Lower lobe of right lung (tissue), 2 donors: Measurements from ENCODE around the gene DZIP1. TPM values are rescaled to one million over a fixed set of nuclear protein-coding genes. Genes with fewer than 3 reads are reported as not detected.

ENCODE experiments used
- ATAC-seq, 2 donors: fragments of 200-7000 bp; cut with Tn5 transposase; one replicate each; pipeline ENCODE4 v1.9.1; 2020 to 2022; ENCODE audit warnings: mild to moderate bottlenecking in 2 of 2, moderate library complexity in 2 of 2
- DNase-seq: peaks from one replicate; pipeline ENCODE4 v3.0.0-alpha.2; 2020
- H3K27ac ChIP-seq: fragments of 200-600 bp; one replicate; pipeline ENCODE4 v1.8.0; 2022
- H3K27me3 ChIP-seq: fragments of 200-600 bp; one replicate; pipeline ENCODE4 v1.8.0; 2022; ENCODE audit warnings: low read depth
- H3K36me3 ChIP-seq: fragments of 200-600 bp; one replicate; pipeline ENCODE4 v1.8.0; 2022; ENCODE audit warnings: mild to moderate bottlenecking
- H3K4me1 ChIP-seq: fragments of 200-600 bp; one replicate; pipeline ENCODE4 v1.8.0; 2022
- H3K4me3 ChIP-seq: fragments of 200-600 bp; one replicate; pipeline ENCODE4 v1.8.0; 2022; ENCODE audit warnings: mild to moderate bottlenecking
- H3K9me3 ChIP-seq: fragments of 200-600 bp; one replicate; pipeline ENCODE4 v1.8.0; 2022
- CTCF ChIP-seq: fragments of 200-600 bp; IDR thresholded peaks from one replicate; pipeline ENCODE4 v1.8.0; 2022; ENCODE audit warnings: antibody characterized with exemption, mild to moderate bottlenecking
- intact Hi-C: fragments of 100-400 bp; cut with DNase I; formaldehyde crosslinking; loops from one replicate; pipeline ENCODE4 v1.11.0; 2022
- total RNA-seq: library from RNA; stranded (reverse); fragmentation: NEBNext Ultra II Directional; extraction: Animal tissue kit (Norgen Biotek cat#: 25700); gene quantifications from one replicate; pipeline ENCODE4 v1.2.1, GENCODE V29; 2021
- donor health status: DM: no; HTN: yes; CAD: no; lungs with severe emphysema.

DZIP1 gene
- total RNA-seq, 1 donor from 2014 or later: 9.0 TPM

GRCh38 chr13:95607366-95607765 is 37.1 kb downstream of the DZIP1 start:
- Histone ChIP-seq H3K27ac (no peak overlapping the region), H3K9me3 (no peaks in the 10 kb centered on the region), H3K36me3 (no peaks in the 10 kb centered on the region), H3K27me3 (no peaks in the 10 kb centered on the region), H3K4me3 (no peak overlapping the region), H3K4me1 (no peaks in the 10 kb centered on the region)
- no peak for ATAC-seq
- DNase-seq: no peak
- TF ChIP-seq CTCF: no peak
- intact Hi-C loops: no loop called here

GRCh38 chr13:95605448-95606125 is 38.9 kb downstream of the DZIP1 start:
- no peaks in the 10 kb centered on the region for H3K9me3 ChIP-seq
- no peaks in the 10 kb centered on the region for H3K36me3 ChIP-seq
- no peak for TF ChIP-seq CTCF
- no peak overlapping the region for H3K27ac ChIP-seq
- no peaks in the 10 kb centered on the region for H3K27me3 ChIP-seq
- intact Hi-C loops: no loop called here
- DNase-seq: no peak
- no peak overlapping the region for H3K4me3 ChIP-seq
- no peak for ATAC-seq
- H3K4me1 ChIP-seq: no peaks in the 10 kb centered on the region

- Histone ChIP-seq H3K4me1 (no peaks in the 10 kb centered on the region), H3K36me3 (no peaks in the 10 kb centered on the region), H3K4me3 (no peak overlapping the region), H3K9me3 (no peaks in the 10 kb centered on the region), H3K27me3 (no peaks in the 10 kb centered on the region), H3K27ac (no peak overlapping the region)
- TF ChIP-seq CTCF: no peak
- intact Hi-C loops: no loop called here
- DNase-seq (no peak), ATAC-seq (no peak)
Measured at GRCh38 chr13:95604556-95604915, 40.0 kb downstream of the DZIP1 start.

- no peaks in the 10 kb centered on the region for H3K4me1 ChIP-seq
- intact Hi-C loops: no loop called here
- no peak overlapping the region for H3K27ac ChIP-seq
- no peaks in the 10 kb centered on the region for H3K36me3 ChIP-seq
- TF ChIP-seq CTCF: no peak
- no peak overlapping the region for H3K4me3 ChIP-seq
- no peaks in the 10 kb centered on the region for H3K27me3 ChIP-seq
- ATAC-seq: peak; percentile 66 to 76
- H3K9me3 ChIP-seq: no peaks in the 10 kb centered on the region
- no peak for DNase-seq
Measured at GRCh38 chr13:95603887-95604555, 40.5 kb downstream of the DZIP1 start.

GRCh38 chr13:95601906-95602305 is 42.6 kb downstream of the DZIP1 start:
- TF ChIP-seq CTCF: no peak
- H3K9me3 ChIP-seq: no peaks in the 10 kb centered on the region
- no peak overlapping the region for H3K27ac ChIP-seq
- ATAC-seq: no peak
- H3K36me3 ChIP-seq: no peaks in the 10 kb centered on the region
- H3K4me1 ChIP-seq: no peaks in the 10 kb centered on the region
- no peak overlapping the region for H3K4me3 ChIP-seq
- no peak for DNase-seq
- H3K27me3 ChIP-seq: no peaks in the 10 kb centered on the region
- intact Hi-C loops: no loop called here
